K562 (cell line): ENCODE data around the gene PAAF1. TPM values are rescaled to one million over a fixed set of nuclear protein-coding genes. Genes with fewer than 3 reads are reported as not detected.

Experiments used
- ATAC-seq: fragments of 200-7000 bp; cut with Tn5 transposase; 3 replicates; pipeline ENCODE4 v1.9.1; 2020; ENCODE audit warnings: moderate library complexity
- BruUV-seq: library from RNA; stranded (reverse); fragments of 400-500 nt; replicated peaks from 2 replicates; lab custom pipeline; 2021; lab: Mats Ljungman, UMichigan
- CTCF ChIA-PET: fragments of 300-600 bp; formaldehyde crosslinking; extraction: SDS; loops from one replicate; lab custom pipeline; 2021; ENCODE audit warnings: low intra/inter-chr PET ratio; lab: Yijun Ruan, JAX
- POLR2A ChIA-PET: fragments of 300-600, 350-650 bp; sonication (Branson Sonifier 250); formaldehyde crosslinking; extraction: SDS; loops from one replicate; lab custom pipeline; 2021; ENCODE audit warnings: antibody characterized with exemption, inconsistent platforms; lab: Yijun Ruan, JAX
- DNase-seq, 4 experiments: peaks; one replicate each; pipeline versions ENCODE4 v3.0.0 to v3.0.0-alpha.2; 2011 to 2018; ENCODE audit warnings: low spot score in 3 of 4, mixed read lengths in 3 of 4; ENCODE audit errors: extremely low read depth in 1 of 4
- FAIRE-seq: peaks from 2 replicates; lab custom pipeline; 2011; peaks lifted over from hg19 to GRCh38; lab: Jason Lieb, UNC
- H2AFZ ChIP-seq: 2 replicates; pipeline ENCODE4 v1.6.0; 2011; ENCODE audit warnings: low read depth, low read length, control low read depth, inconsistent platforms
- H3K27ac ChIP-seq: fragments of 200-600 bp; 3 replicates; pipeline ENCODE4 v1.8.0; 2011; ENCODE audit warnings: low read depth, mild to moderate bottlenecking, control low read depth, inconsistent platforms, low read length, moderate library complexity, mixed read lengths; ENCODE audit errors: extremely low read depth
- H3K27me3 ChIP-seq, 2 experiments: fragments of 300-600 bp in 1 of 2; 2 replicates in 1 of 2; 3 replicates in 1 of 2; pipeline versions ENCODE4 v1.6.0 to v1.8.0; 2011; ENCODE audit warnings: inconsistent platforms in 2 of 2, low read length in 2 of 2, mild to moderate bottlenecking in 1 of 2, mixed read lengths in 1 of 2, moderate library complexity in 1 of 2; ENCODE audit not compliant: control insufficient read depth in 2 of 2, insufficient read depth in 2 of 2
- H3K36me3 ChIP-seq: fragments of 300-600 bp; 3 replicates; pipeline ENCODE4 v1.8.0; 2011; ENCODE audit warnings: mild to moderate bottlenecking, low read length, inconsistent platforms; ENCODE audit not compliant: control insufficient read depth, insufficient read depth
- H3K4me1 ChIP-seq, 2 experiments: fragments of 200-600 bp in 1 of 2; replicated peaks in 1 of 2; 2 replicates in 1 of 2; 3 replicates in 1 of 2; pipeline versions ENCODE4 v1.5.1 to v1.8.0; 2011; ENCODE audit warnings: inconsistent platforms in 2 of 2, low read length in 2 of 2, mild to moderate bottlenecking in 1 of 2, mixed read lengths in 1 of 2, moderate library complexity in 1 of 2; ENCODE audit not compliant: control insufficient read depth in 2 of 2, insufficient read depth in 2 of 2
- H3K4me2 ChIP-seq: 2 replicates; pipeline ENCODE4 v1.6.1; 2011; ENCODE audit warnings: low read length, control low read depth, inconsistent platforms, mixed read lengths; ENCODE audit not compliant: insufficient read depth
- H3K4me3 ChIP-seq: fragments of 200-600 bp; sonication (generic), shearing (Covaris generic); 2 replicates; pipeline ENCODE4 v1.5.1; 2016; ENCODE audit warnings: control low read depth, inconsistent platforms
- H3K79me2 ChIP-seq: fragments of 200-600 bp; 3 replicates; pipeline ENCODE4 v1.8.0; 2011; ENCODE audit warnings: low read length, inconsistent platforms; ENCODE audit not compliant: control insufficient read depth, insufficient read depth
- H3K9ac ChIP-seq, 2 experiments: 2 replicates each; pipeline versions ENCODE4 v1.6.0 to v1.6.1; 2011; ENCODE audit warnings: low read depth in 2 of 2, low read length in 2 of 2, control low read depth in 1 of 2, inconsistent platforms in 1 of 2, mild to moderate bottlenecking in 1 of 2, mixed read lengths in 1 of 2; ENCODE audit not compliant: insufficient read depth in 1 of 2
- H3K9me1 ChIP-seq: one replicate; pipeline ENCODE4 v1.6.0; 2011; ENCODE audit warnings: inconsistent platforms, mild to moderate bottlenecking, low read length, moderate library complexity; ENCODE audit not compliant: control insufficient read depth, insufficient read depth
- H3K9me3 ChIP-seq: replicated peaks from 2 replicates; pipeline ENCODE4 v1.5.1; 2011; ENCODE audit warnings: low read depth, low read length, inconsistent platforms; ENCODE audit not compliant: control insufficient read depth, insufficient read depth
- H4K20me1 ChIP-seq: replicated peaks from 2 replicates; pipeline ENCODE4 v1.6.1; 2011; ENCODE audit warnings: low read length, inconsistent platforms, mixed read lengths; ENCODE audit not compliant: control insufficient read depth, insufficient read depth
- CLOCK ChIP-seq: fragments of 250-450 bp; sonication (Bioruptor Pico); IDR thresholded peaks from 2 replicates; pipeline ENCODE4 v1.4.0; 2020; ENCODE audit warnings: mild to moderate bottlenecking, moderate library complexity, borderline replicate concordance
- ETV5 ChIP-seq: sonication (generic); formaldehyde crosslinking; IDR thresholded peaks from 2 replicates; pipeline ENCODE4 v1.4.0; 2020; ENCODE audit warnings: low read depth, mild to moderate bottlenecking, missing genetic modification reagents
- HNRNPL ChIP-seq: fragments of 200-400 bp; formaldehyde crosslinking; IDR thresholded peaks from 2 replicates; pipeline ENCODE4 v1.6.1; 2017; ENCODE audit warnings: low read depth, mild to moderate bottlenecking, low read length
- HNRNPLL ChIP-seq: fragments of 200-400 bp; formaldehyde crosslinking; IDR thresholded peaks from 2 replicates; pipeline ENCODE4 v1.6.1; 2017; ENCODE audit warnings: low read length, low read depth, mild to moderate bottlenecking; ENCODE audit not compliant: poor library complexity, severe bottlenecking
- JUNB ChIP-seq: fragments of 450-650 bp; formaldehyde crosslinking; conservative IDR thresholded peaks from 2 replicates; pipeline ENCODE4 v1.4.0; 2020; ENCODE audit warnings: mild to moderate bottlenecking
- KLF13 ChIP-seq: fragments of 450-650 bp; IDR thresholded peaks from 2 replicates; pipeline ENCODE4 v1.6.1; 2016; ENCODE audit warnings: missing genetic modification characterization, low read depth, mild to moderate bottlenecking, missing compliant biosample characterization, moderate library complexity, borderline replicate concordance
- NONO ChIP-seq, 2 experiments: fragments of 200-400 bp in 1 of 2; fragments of 450-650 bp in 1 of 2; formaldehyde crosslinking in 1 of 2; IDR thresholded peaks; 2 replicates each; pipeline ENCODE4 v1.6.1; 2017; ENCODE audit warnings: low read depth in 2 of 2, mild to moderate bottlenecking in 2 of 2, moderate library complexity in 2 of 2, low read length in 1 of 2
- PHF8 ChIP-seq: fragments of 200-600 bp; sonication (generic); IDR thresholded peaks from 2 replicates; pipeline ENCODE4 v1.6.1; 2012; ENCODE audit warnings: mixed run types, mild to moderate bottlenecking, inconsistent platforms, low read length, moderate library complexity, borderline replicate concordance
- RBFOX2 ChIP-seq: fragments of 200-400 bp; formaldehyde crosslinking; IDR thresholded peaks from 2 replicates; pipeline ENCODE4 v1.6.1; 2017; ENCODE audit warnings: low read depth, mild to moderate bottlenecking, low read length, moderate library complexity
- SMARCB1 ChIP-seq: IDR thresholded peaks from 2 replicates; pipeline ENCODE4 v1.6.1; 2011; ENCODE audit warnings: improper control_type of control experiment, low read depth; ENCODE audit not compliant: insufficient read length
- YY1 ChIP-seq, 3 experiments: IDR thresholded peaks; 2 replicates each; pipeline ENCODE4 v1.6.1; 2011; ENCODE audit warnings: low read length in 2 of 3, mild to moderate bottlenecking in 2 of 3, moderate library complexity in 2 of 3, borderline replicate concordance in 1 of 3, control low read depth in 1 of 3, low read depth in 1 of 3; ENCODE audit not compliant: insufficient read depth in 3 of 3, insufficient replicate concordance in 2 of 3, control insufficient read depth in 1 of 3, insufficient read length in 1 of 3; ENCODE audit errors: extremely low read depth in 1 of 3
- WGBS: fragments of 100-300 bp; shearing (Covaris generic); methylation state at CpG from one replicate; pipeline ENCODE4 v1.1.6; 2016; ENCODE audit warnings: low coverage, mixed read lengths; ENCODE audit not compliant: insufficient coverage; ENCODE audit errors: missing lambda C conversion rate; 5-methylcytosine and 5-hydroxymethylcytosine counted together
- in situ Hi-C: fragments of 300-500 bp; cut with MboI; formaldehyde crosslinking; loops from 4 replicates; pipeline ENCODE4 v1.15.0; 2018; ENCODE audit warnings: inconsistent platforms, mixed read lengths
- intact Hi-C: fragments of 100-400 bp; cut with micrococcal nuclease; formaldehyde crosslinking; loops from 2 replicates; pipeline ENCODE4 v1.14.2; 2022
- polyA plus RNA-seq, 8 experiments: library from polyadenylated mRNA; depleted of rRNA in 4 of 8; stranded (reverse) in 5 of 8; unstranded in 3 of 8; fragments of >200 nt; fragmentation: Nextera tagmentation in 2 of 8; fragmentation: Illumina TruSeq in 1 of 8; extraction: Ambion mirVana in 2 of 8; extraction: Trizol in 1 of 8; gene quantifications; 2 replicates each; pipeline versions ENCODE4 v1.2.1 to v1.2.3, GENCODE V29; 2011 to 2014; ENCODE audit warnings: inconsistent platforms in 1 of 8, missing spikeins in 1 of 8
- total RNA-seq, 7 experiments: library from RNA; depleted of rRNA in 6 of 7; stranded (reverse); fragments of >200 nt in 6 of 7; fragmentation: Illumina TruSeq in 2 of 7; extraction: Trizol in 2 of 7; gene quantifications; 2 replicates each; pipeline versions ENCODE4 v1.2.1 to v1.2.3, GENCODE V29; 2011 to 2021; ENCODE audit warnings: low replicate concordance in 1 of 7

Gene PAAF1
- total and polyA plus RNA-seq, 9 of the 15 experiments (the other 6 are each of a cell fraction or from before 2014, with no cell fraction given): 13.5 to 78.6 (median 23.3) TPM

DNA sequence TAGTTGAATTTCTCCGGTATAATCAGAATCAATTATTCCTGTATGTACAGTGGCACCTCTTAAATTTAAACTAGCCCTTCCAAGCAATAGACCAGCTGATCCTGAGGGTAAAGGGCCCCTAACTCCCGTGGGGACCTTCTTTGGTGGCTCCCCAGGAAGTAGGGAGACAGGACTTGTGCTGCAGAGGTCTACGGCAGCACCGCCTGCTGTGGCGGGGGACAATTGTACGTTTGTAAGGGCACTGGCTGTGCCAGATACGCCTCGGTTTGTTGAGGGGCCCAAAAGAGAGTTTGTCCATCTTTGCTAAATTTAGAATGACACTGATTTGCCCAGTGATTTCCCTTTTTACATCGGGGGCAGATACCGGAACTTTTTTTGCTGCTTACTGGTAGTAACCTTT, 68.1 kb downstream of the PAAF1 start (continued):
- no peak for TF ChIP-seq CLOCK (CRISPR knock-in tag)
- TF ChIP-seq KLF13 (tag): no peak

DNA sequence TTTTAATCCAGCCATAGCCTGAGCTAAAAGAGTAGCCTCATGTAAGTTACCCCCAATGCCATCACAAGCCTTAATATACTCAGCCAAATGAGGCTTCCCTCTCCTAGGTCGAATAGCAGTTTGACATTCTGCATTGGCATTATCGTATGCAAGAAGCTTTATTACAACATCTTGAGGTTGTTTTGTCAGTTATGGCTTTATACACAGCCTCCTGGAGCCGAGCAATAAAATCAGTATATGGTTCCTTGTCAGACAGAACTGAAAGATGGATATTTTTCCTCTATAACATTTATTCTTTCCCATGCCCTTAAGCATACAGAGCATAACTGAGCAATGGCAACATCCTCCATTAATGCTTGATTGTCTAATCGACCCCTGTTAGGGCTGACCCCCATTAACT, 68.6 kb downstream of the PAAF1 start:
- Histone ChIP-seq H3K27ac (no peak overlapping the region), H3K9me3 (peaks cover 3% of the 10 kb centered on the region; the same call in 1 of the 2 replicates), H3K27me3 (no peaks in the 10 kb centered on the region; a peak in 1 of 5 replicates), H4K20me1 (no peaks in the 10 kb centered on the region), H3K9ac (no peak overlapping the region), H3K9me1 (no peaks in the 10 kb centered on the region)
- WGBS: 6% methylated on average over 4 of the region's 4 CpGs
- intact Hi-C loops: no loop called here
- ChIA-PET CTCF (no interaction called here), POLR2A (no interaction called here)
- TF ChIP-seq NONO (IDR thresholded peaks at IDR 0.05; ENCODE audit: low read depth in 2 of 2, low read length in 1 of 2) (no peak), HNRNPL (no peak), PHF8 (no peak), SMARCB1 (no peak), RBFOX2 (no peak), YY1 (IDR thresholded peaks at IDR 0.05; ENCODE audit: borderline replicate concordance in 1 of 3, control insufficient read depth in 1 of 3, extremely low read depth in 1 of 3, insufficient read depth in 3 of 3, insufficient read length in 1 of 3, insufficient replicate concordance in 2 of 3, low read depth in 1 of 3, low read length in 2 of 3) (no peak), JUNB (CRISPR knock-in tag) (no peak), HNRNPLL (no peak), ETV5 (CRISPR knock-in tag) (no peak)
- TF ChIP-seq, all 486 proteins: peak for 0
- BruUV-seq: no TSS peak
- FAIRE-seq (no peak), ATAC-seq (no peak), DNase-seq (no peak)
- Histone ChIP-seq H3K36me3 (no peaks in the 10 kb centered on the region), H3K4me3 (no peak overlapping the region), H3K79me2 (no peaks in the 10 kb centered on the region), H3K4me2 (no peak overlapping the region), H3K4me1 (no peaks in the 10 kb centered on the region; a peak in 1 of 5 replicates), H2AFZ (no peak overlapping the region)
- in situ Hi-C loops: no loop called here
